ENCODE data around the gene SYDE2. TPM values are rescaled to one million over a fixed set of nuclear protein-coding genes. Genes with fewer than 3 reads are reported as not detected.

The SYDE2 gene
- total RNA-seq, 1 experiment from 2014 or later: 19.9 TPM

DNA sequence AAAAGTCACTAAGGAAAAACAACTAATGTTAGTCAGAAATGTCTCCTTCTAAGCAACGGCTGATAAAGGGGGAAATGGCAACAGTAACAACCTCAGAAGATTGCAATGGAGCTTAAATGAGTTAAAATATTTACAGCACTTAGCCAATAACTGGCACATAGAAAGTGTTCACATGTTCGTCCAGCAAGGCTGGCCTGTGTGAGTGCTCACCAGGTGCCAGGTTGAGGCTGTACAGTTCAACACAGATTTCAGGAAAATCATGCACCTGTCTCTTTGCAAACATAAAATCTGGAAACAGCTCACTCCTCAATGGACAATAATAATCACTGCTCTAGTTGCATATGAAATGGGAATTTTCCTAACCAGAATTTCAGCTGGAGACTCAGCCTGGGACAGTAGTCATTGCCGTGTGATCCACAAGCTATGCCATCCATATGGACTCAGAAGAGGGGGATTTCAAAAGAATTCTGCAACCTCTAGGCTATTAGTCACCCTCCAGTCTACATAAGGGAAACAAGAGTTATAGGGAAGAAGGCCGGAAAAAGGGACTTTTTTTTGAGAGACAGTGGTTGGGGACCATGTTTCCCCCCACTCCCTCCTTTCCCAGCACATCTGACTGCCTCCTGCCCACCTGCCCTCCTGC, 68.6 kb downstream of the SYDE2 start:
- no peak for DNase-seq
- H3K4me1 ChIP-seq: peaks cover 19% of the 10 kb centered on the region
- intact Hi-C loops (cut with micrococcal nuclease; ENCODE audit: unreplicated experiment): no loop called here
- Mint-ChIP-seq H3K9me3 (ENCODE audit: unreplicated experiment) (no peaks in the 10 kb centered on the region), H3K4me1 (ENCODE audit: low read depth, unreplicated experiment) (no peaks in the 10 kb centered on the region), H3K27ac (ENCODE audit: unreplicated experiment) (no peak overlapping the region), H3K4me3 (ENCODE audit: unreplicated experiment) (no peak overlapping the region), H3K36me3 (ENCODE audit: insufficient read depth, unreplicated experiment) (no peaks in the 10 kb centered on the region), H3K27me3 (ENCODE audit: insufficient read depth, unreplicated experiment) (no peaks in the 10 kb centered on the region)
- TF ChIP-seq, protein P1, sequence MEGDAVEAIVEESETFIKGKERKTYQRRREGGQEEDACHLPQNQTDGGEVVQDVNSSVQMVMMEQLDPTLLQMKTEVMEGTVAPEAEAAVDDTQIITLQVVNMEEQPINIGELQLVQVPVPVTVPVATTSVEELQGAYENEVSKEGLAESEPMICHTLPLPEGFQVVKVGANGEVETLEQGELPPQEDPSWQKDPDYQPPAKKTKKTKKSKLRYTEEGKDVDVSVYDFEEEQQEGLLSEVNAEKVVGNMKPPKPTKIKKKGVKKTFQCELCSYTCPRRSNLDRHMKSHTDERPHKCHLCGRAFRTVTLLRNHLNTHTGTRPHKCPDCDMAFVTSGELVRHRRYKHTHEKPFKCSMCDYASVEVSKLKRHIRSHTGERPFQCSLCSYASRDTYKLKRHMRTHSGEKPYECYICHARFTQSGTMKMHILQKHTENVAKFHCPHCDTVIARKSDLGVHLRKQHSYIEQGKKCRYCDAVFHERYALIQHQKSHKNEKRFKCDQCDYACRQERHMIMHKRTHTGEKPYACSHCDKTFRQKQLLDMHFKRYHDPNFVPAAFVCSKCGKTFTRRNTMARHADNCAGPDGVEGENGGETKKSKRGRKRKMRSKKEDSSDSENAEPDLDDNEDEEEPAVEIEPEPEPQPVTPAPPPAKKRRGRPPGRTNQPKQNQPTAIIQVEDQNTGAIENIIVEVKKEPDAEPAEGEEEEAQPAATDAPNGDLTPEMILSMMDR (IDR thresholded peaks at IDR 0.05; ENCODE audit: insufficient read depth in 1 of 2, low read depth in 1 of 2, low read length in 1 of 2, severe bottlenecking in 1 of 2, unreplicated experiment in 1 of 2): no peak
- H3K4me3 ChIP-seq (ENCODE audit: low read depth, low read length): no peak overlapping the region
- no peaks in the 10 kb centered on the region for H3K36me3 ChIP-seq (ENCODE audit: control insufficient read depth, insufficient read depth, low read length)
- H3K9me3 ChIP-seq: no peaks in the 10 kb centered on the region
- ChIA-PET CTCF (no interaction called here), POLR2A (no interaction called here)
- H3K27me3 ChIP-seq (replicated peaks; ENCODE audit: control insufficient read depth, insufficient read depth, low read length): no peaks in the 10 kb centered on the region
- no TSS peak for BruUV-seq (replicated peaks)

DNA sequence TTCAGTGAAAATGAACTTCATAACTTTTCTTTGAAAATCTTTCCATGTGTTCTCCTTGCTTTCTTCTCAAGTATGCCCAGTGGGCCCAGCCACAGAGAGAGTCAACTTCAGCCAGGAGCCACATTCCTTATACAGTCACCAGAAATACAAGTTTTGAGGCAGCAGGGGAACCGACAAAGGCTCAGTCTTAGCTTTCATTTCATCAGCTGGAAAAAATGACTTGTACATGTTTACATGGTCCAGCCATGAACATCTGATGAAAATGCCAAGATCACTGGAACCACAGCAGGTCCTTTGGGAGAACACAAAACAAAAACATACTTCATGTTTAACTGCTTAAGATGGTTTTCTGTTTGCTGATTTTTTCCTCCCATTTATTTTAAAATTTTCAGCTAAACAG, 72.5 kb downstream of the SYDE2 start:
- no TSS peak for BruUV-seq (replicated peaks)
- ChIA-PET CTCF (no interaction called here), POLR2A (no interaction called here)
- Histone ChIP-seq H3K4me1 (no peaks in the 10 kb centered on the region), H3K27me3 (replicated peaks; ENCODE audit: control insufficient read depth, insufficient read depth, low read length) (no peaks in the 10 kb centered on the region), H3K9me3 (no peaks in the 10 kb centered on the region), H3K4me3 (ENCODE audit: low read depth, low read length) (no peak overlapping the region), H3K36me3 (ENCODE audit: control insufficient read depth, insufficient read depth, low read length) (no peaks in the 10 kb centered on the region)
- Mint-ChIP-seq H3K27ac (ENCODE audit: unreplicated experiment) (no peak overlapping the region), H3K4me3 (ENCODE audit: unreplicated experiment) (no peak overlapping the region), H3K36me3 (ENCODE audit: insufficient read depth, unreplicated experiment) (no peaks in the 10 kb centered on the region), H3K9me3 (ENCODE audit: unreplicated experiment) (no peaks in the 10 kb centered on the region), H3K27me3 (ENCODE audit: insufficient read depth, unreplicated experiment) (no peaks in the 10 kb centered on the region), H3K4me1 (ENCODE audit: low read depth, unreplicated experiment) (no peaks in the 10 kb centered on the region)
- TF ChIP-seq, protein P1 (IDR thresholded peaks at IDR 0.05; ENCODE audit: insufficient read depth in 1 of 2, low read depth in 1 of 2, low read length in 1 of 2, severe bottlenecking in 1 of 2, unreplicated experiment in 1 of 2): no peak
- intact Hi-C loops (cut with micrococcal nuclease; ENCODE audit: unreplicated experiment): no loop called here
- DNase-seq: no peak

DNA sequence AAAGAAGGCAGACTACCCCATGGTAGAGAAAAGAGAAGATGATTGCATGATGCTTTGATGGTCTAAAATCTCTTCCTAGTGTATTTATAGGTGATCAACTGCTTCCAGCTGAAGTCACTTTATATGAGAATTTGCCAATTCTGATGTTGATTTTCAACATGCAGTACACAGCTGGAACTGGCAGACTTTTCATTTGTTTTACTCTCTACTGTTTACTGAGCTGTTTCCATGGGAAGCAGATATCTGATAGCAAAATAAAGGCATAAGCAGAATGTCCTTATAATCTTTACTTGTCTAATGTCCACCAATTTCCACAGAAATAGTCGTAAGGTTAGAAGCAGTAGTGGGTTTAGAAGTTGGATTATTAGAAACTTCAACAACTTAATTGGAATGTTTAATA, 74.9 kb downstream of the SYDE2 start:
- no peaks in the 10 kb centered on the region for H3K27me3 ChIP-seq (replicated peaks; ENCODE audit: control insufficient read depth, insufficient read depth, low read length)
- Mint-ChIP-seq H3K27me3 (ENCODE audit: insufficient read depth, unreplicated experiment) (no peaks in the 10 kb centered on the region), H3K9me3 (ENCODE audit: unreplicated experiment) (no peaks in the 10 kb centered on the region), H3K36me3 (ENCODE audit: insufficient read depth, unreplicated experiment) (no peaks in the 10 kb centered on the region), H3K4me3 (ENCODE audit: unreplicated experiment) (no peak overlapping the region), H3K27ac (ENCODE audit: unreplicated experiment) (no peak overlapping the region), H3K4me1 (ENCODE audit: low read depth, unreplicated experiment) (no peaks in the 10 kb centered on the region)
- TF ChIP-seq, protein P1 (IDR thresholded peaks at IDR 0.05; ENCODE audit: insufficient read depth in 1 of 2, low read depth in 1 of 2, low read length in 1 of 2, severe bottlenecking in 1 of 2, unreplicated experiment in 1 of 2): no peak
- CTCF ChIA-PET: interaction anchor here (0.8 kb wide), 1 partner anchor 9 kb away, joined by 3 read pairs; no protein-coding TSS in a partner anchor
- no peaks in the 10 kb centered on the region for H3K4me1 ChIP-seq
- H3K36me3 ChIP-seq (ENCODE audit: control insufficient read depth, insufficient read depth, low read length): no peaks in the 10 kb centered on the region
- no peak for DNase-seq
- BruUV-seq (replicated peaks): no TSS peak
- no peaks in the 10 kb centered on the region for H3K9me3 ChIP-seq
- H3K4me3 ChIP-seq (ENCODE audit: low read depth, low read length): no peak overlapping the region
- intact Hi-C loops (cut with micrococcal nuclease; ENCODE audit: unreplicated experiment): no loop called here
- POLR2A ChIA-PET: no interaction called here
